ENCODE data around the gene KRTAP4-4. TPM values are rescaled to one million over a fixed set of nuclear protein-coding genes. Genes with fewer than 3 reads are reported as not detected.
"Not testable (repeated sequence)": the region's sequence is repeated elsewhere in the genome, so short reads cannot be mapped to it uniquely, and the experiment has no call there.

Gene KRTAP4-4
- total RNA-seq = not detected

DNA sequence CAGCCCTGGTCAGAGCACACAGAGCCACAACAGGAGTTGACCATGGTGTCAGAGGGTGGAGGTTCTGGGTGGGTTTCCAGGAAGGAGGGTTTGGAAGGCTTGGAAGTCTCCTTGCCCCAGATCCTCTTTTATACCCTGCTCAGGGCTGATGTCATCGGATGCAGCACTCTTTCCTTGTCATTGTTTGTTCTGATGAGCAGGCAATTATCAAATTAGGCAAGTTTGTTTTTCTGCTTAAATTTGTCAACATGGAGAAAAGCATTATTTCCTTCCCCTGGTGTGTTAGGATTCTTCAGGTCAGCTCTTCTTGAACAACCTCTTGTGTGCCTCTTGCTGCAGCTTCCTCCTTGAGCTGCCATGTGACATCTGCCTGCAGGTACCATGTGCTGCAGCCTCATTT, at the start of gene KRTAP4-4:
KRTAP4-4 (minus strand) TSS at position 101 of the 400 bp plus-strand sequence; CDS start at position 44, 57 bp downstream.
- intact Hi-C loops (cut with DNase I) = no loop called here
- Histone ChIP-seq H3K27ac (no peak within 1 kb of the TSS), H3K4me3 (no peak within 1 kb of the TSS), H3K27me3 (no peaks in the 10 kb centered on the region), H3K4me1 (no peaks in the 10 kb centered on the region), H3K36me3 (no peaks in the 10 kb centered on the region), H3K9me3 (no peaks in the 10 kb centered on the region)
- DNase-seq (ENCODE audit: extremely low spot score in 2 of 2) = no peak
- no peak for TF ChIP-seq POLR2A (IDR thresholded peaks at IDR 0.05)
- TF ChIP-seq, protein P1, sequence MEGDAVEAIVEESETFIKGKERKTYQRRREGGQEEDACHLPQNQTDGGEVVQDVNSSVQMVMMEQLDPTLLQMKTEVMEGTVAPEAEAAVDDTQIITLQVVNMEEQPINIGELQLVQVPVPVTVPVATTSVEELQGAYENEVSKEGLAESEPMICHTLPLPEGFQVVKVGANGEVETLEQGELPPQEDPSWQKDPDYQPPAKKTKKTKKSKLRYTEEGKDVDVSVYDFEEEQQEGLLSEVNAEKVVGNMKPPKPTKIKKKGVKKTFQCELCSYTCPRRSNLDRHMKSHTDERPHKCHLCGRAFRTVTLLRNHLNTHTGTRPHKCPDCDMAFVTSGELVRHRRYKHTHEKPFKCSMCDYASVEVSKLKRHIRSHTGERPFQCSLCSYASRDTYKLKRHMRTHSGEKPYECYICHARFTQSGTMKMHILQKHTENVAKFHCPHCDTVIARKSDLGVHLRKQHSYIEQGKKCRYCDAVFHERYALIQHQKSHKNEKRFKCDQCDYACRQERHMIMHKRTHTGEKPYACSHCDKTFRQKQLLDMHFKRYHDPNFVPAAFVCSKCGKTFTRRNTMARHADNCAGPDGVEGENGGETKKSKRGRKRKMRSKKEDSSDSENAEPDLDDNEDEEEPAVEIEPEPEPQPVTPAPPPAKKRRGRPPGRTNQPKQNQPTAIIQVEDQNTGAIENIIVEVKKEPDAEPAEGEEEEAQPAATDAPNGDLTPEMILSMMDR (IDR thresholded peaks at IDR 0.05) = no peak
- no peak for TF ChIP-seq POLR2AphosphoS5 (IDR thresholded peaks at IDR 0.05; ENCODE audit: insufficient read depth in 1 of 2, low read depth in 1 of 2)

DNA sequence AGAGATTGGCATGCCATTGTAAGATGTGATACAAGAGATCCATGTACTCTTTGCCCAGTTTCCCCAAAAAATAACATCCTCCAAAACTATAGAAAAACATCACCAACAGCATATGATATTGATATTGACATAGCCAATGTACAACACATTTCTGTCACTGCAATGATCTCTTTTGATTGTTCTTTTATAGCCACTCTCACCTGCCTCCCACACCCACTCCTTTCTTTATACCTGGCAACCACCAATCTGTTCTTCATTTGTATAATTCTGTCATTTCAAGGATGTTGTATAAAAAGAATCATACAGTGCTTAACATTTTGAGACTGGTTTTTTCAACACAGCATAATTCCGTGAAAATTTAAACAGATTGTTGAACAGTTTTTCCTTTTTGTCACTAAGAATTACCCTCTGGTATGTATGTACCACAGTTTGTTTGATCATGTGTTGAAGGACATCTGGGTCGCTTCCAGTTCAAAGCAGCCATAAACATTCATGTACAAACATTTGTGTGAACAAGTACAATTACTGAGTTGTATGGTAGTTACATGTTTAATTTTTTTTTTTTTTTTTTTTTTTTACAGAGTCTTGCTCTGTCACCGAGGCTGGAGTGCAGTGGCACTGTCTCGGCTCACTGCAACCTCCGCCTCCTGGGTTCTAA, 39.0 kb upstream of the KRTAP4-4 start:
- Histone ChIP-seq H3K4me1 (no peaks in the 10 kb centered on the region), H3K27ac (no peak overlapping the region), H3K9me3 (no peaks in the 10 kb centered on the region), H3K27me3 (no peaks in the 10 kb centered on the region), H3K4me3 (no peak overlapping the region), H3K36me3 (no peaks in the 10 kb centered on the region)
- DNase-seq (ENCODE audit: extremely low spot score in 2 of 2) = no peak
- TF ChIP-seq POLR2A (IDR thresholded peaks at IDR 0.05) (no peak), POLR2AphosphoS5 (IDR thresholded peaks at IDR 0.05; ENCODE audit: insufficient read depth in 1 of 2, low read depth in 1 of 2) (no peak)
- TF ChIP-seq, protein P1 (IDR thresholded peaks at IDR 0.05) = no peak
- intact Hi-C loops (cut with DNase I) = no loop called here

- Histone ChIP-seq H3K27me3 (no peaks in the 10 kb centered on the region), H3K27ac (no peak overlapping the region), H3K9me3 (no peaks in the 10 kb centered on the region), H3K36me3 (no peaks in the 10 kb centered on the region), H3K4me3 (no peak overlapping the region), H3K4me1 (no peaks in the 10 kb centered on the region)
- intact Hi-C loops (cut with DNase I) = no loop called here
- DNase-seq (ENCODE audit: extremely low spot score in 2 of 2) = no peak
- TF ChIP-seq POLR2AphosphoS5 (IDR thresholded peaks at IDR 0.05; ENCODE audit: insufficient read depth in 1 of 2, low read depth in 1 of 2) = no peak
- TF ChIP-seq, protein P1 (IDR thresholded peaks at IDR 0.05) = no peak
- TF ChIP-seq POLR2A (IDR thresholded peaks at IDR 0.05) = no peak
These were observed 35.5 kb upstream of the KRTAP4-4 start for GRCh38 chr17:41196068-41196467.

DNA sequence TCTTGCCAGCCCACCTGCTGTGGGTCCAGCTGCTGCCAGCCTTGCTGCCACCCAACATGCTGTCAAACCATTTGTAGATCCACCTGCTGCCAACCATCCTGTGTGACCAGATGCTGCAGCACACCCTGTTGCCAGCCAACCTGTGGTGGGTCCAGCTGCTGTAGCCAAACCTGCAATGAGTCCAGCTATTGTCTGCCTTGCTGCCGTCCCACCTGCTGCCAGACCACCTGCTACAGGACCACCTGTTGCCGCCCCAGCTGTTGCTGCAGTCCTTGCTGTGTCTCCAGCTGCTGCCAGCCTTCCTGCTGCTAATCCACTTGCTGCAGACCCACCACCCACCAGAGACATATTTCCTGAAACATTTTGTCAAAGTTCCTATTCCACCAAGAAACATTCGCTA, 29.8 kb upstream of the KRTAP4-4 start:
- no peaks in the 10 kb centered on the region for H3K9me3 ChIP-seq
- TF ChIP-seq POLR2AphosphoS5 (IDR thresholded peaks at IDR 0.05; ENCODE audit: insufficient read depth in 1 of 2, low read depth in 1 of 2) (no peak), POLR2A (IDR thresholded peaks at IDR 0.05) (no peak)
- TF ChIP-seq, protein P1 (IDR thresholded peaks at IDR 0.05) = no peak
- H3K4me3 ChIP-seq = no peak overlapping the region
- H3K27ac ChIP-seq = no peak overlapping the region
- intact Hi-C loops (cut with DNase I) = no loop called here
- no peaks in the 10 kb centered on the region for H3K36me3 ChIP-seq
- DNase-seq (ENCODE audit: extremely low spot score in 2 of 2) = no peak
- no peaks in the 10 kb centered on the region for H3K4me1 ChIP-seq
- no peaks in the 10 kb centered on the region for H3K27me3 ChIP-seq

GRCh38 chr17:41189837-41190318, 29.3 kb upstream of the KRTAP4-4 start, which contains the start of gene KRTAP9-1:
TSS of gene KRTAP9-1 (plus strand) at chr17:41189887. CDS start at chr17:41189887, 0 bp downstream.
- H3K27ac ChIP-seq; H3K4me1 ChIP-seq; DNase-seq (ENCODE audit: extremely low spot score in 2 of 2); intact Hi-C loops (cut with DNase I); H3K27me3 ChIP-seq; H3K4me3 ChIP-seq; H3K9me3 ChIP-seq; H3K36me3 ChIP-seq: not testable (repeated sequence)
